HAP-1 (cell line): Measurements from ENCODE around the gene RFX4.

Source experiments
- DNase-seq, 2 experiments: peaks; one replicate each; pipeline ENCODE4 v3.0.0-alpha.2; 2016 to 2020; ENCODE audit warnings: low spot score in 2 of 2
- H3K27me3 ChIP-seq: fragments of 250-450 bp; sonication (Bioruptor Pico); 2 replicates; pipeline ENCODE4 v1.5.1; 2020; ENCODE audit warnings: low read depth, mild to moderate bottlenecking, moderate library complexity
- H3K36me3 ChIP-seq: fragments of 250-450 bp; sonication (Bioruptor Pico); replicated peaks from 2 replicates; pipeline ENCODE4 v1.5.1; 2020; ENCODE audit warnings: mild to moderate bottlenecking
- H3K4me1 ChIP-seq: fragments of 250-450 bp; sonication (Bioruptor Pico); 2 replicates; pipeline ENCODE4 v1.5.1; 2020; ENCODE audit warnings: mild to moderate bottlenecking
- H3K4me3 ChIP-seq: fragments of 250-450 bp; sonication (Bioruptor Pico); 2 replicates; pipeline ENCODE4 v1.5.1; 2020; ENCODE audit warnings: mild to moderate bottlenecking, moderate library complexity
- H3K9me3 ChIP-seq: fragments of 250-450 bp; sonication (Bioruptor Pico); 2 replicates; pipeline ENCODE4 v1.5.1; 2020; ENCODE audit warnings: mild to moderate bottlenecking, moderate library complexity
- in situ Hi-C: fragments of 300-500 bp; cut with MboI; formaldehyde crosslinking; loops from 3 replicates; pipeline ENCODE4 v1.14.3; 2020; ENCODE audit warnings: low sequenced_read_pairs, inconsistent platforms, mixed read lengths

Gene RFX4

DNA sequence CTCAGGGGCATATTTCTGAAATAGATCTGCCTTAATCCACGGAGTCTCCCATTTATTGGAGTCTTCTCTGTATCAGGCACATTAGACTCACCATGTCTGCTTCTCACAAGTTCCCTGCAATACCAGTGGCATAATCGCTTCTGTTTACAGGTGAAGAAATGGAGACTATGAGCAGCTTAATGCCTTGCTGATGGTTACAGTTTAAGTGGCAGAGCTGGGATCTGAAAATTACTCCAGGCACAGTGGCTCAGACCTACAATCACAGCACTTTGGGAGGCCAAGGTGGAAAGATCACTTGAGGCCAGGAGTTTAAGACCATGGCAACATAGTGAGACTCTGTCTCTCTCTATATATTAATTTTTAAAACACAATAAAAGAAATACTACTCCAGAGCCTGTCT is 184.4 kb downstream of the RFX4 start:
- in situ Hi-C loops = no loop called here
- no peaks in the 10 kb centered on the region for H3K27me3 ChIP-seq

DNA sequence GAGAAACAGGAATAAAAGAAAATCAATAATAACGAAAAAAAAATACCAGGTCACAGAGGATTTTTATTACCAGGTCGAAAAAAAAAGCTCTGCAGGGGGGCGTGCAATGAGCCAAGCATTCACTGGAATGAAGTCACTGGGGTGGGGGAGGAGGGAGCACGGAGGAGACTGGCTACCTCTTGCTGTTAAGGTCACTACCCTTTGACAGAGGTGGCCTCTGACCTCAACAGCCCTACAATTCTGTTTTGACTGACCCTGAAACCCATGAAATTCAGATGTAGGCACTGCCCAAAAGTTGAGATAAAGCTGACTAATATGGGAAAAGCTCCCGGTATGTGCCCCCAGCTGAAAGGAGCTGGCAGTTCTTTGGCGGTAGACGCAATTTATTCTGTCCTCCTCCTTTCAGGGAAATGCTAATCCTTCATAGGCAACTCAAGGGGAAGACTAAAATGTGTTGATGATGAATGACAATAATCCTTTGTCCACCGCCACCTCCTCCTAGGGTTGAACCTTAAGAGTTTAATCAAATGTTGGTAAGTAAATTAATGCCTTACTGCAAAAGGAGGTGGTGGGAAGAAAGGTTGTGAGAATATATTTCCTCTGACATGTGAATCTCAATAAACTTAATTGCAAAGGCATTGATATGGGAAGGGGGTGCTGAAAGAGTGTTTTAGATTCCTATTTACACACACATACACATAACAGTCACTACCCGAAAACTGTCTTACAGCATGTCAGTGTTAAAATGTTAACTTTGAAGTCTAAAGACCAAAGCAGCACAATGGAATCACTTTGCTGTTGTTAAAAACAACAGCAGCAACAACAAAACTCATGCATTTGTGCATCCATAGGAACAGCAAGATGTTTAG is 185.4 kb downstream of the RFX4 start:
- peaks cover 24% of the 10 kb centered on the region for H3K4me1 ChIP-seq
- no peak overlapping the region for H3K4me3 ChIP-seq
- H3K9me3 ChIP-seq = no peaks in the 10 kb centered on the region
- in situ Hi-C loops = no loop called here
- no peaks in the 10 kb centered on the region for H3K27me3 ChIP-seq
- H3K36me3 ChIP-seq = no peaks in the 10 kb centered on the region
- peak; percentile 62 to 91 for DNase-seq

More for the DNA sequence above, 184.4 kb downstream of the RFX4 start:
- peaks cover 24% of the 10 kb centered on the region for H3K4me1 ChIP-seq
- no peak for DNase-seq
- no peaks in the 10 kb centered on the region for H3K36me3 ChIP-seq
- H3K4me3 ChIP-seq = no peak overlapping the region
- no peaks in the 10 kb centered on the region for H3K9me3 ChIP-seq

DNA sequence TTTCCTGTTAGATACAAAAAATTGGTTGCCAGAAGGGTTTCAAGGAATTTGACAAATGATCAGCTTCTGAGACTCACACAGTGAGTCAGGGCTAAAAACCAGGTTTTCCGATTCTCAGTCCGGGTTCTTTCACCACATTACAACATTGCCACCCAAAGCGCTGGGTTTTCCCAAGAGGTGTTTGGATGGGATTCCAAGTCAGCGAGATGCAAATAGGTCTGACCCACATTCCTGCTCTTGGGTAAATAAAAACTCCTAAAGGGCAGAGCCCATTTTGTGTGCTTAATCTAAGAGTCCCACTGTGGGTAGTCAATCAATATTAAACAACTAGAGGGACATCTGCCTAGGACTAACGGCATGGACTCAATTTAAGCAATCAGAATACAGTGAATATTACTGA is 186.3 kb downstream of the RFX4 start:
- Histone ChIP-seq H3K27me3 (no peaks in the 10 kb centered on the region), H3K36me3 (no peaks in the 10 kb centered on the region), H3K4me1 (peaks cover 26% of the 10 kb centered on the region), H3K9me3 (no peaks in the 10 kb centered on the region), H3K4me3 (no peak overlapping the region)
- in situ Hi-C loops = no loop called here
- no peak for DNase-seq

DNA sequence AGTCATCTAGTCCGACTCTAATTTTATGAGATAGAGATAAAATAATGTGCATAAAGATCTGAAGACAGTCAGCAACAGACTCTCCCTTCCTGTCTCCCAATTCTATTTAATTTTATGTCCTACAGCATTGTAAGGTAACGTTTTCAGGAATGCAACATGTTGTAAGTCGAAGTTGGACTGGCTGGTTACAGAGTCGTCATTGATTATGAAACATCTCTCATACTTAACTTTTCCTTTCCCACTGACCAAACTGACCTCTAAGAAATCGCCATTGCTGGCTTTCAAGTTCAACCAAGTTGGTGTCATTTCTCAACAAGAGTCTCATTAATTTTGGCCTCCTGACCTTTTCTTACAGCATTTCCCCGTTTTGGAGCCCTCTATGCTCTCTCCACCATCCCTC is 186.7 kb downstream of the RFX4 start:
- in situ Hi-C loops = no loop called here
- H3K27me3 ChIP-seq = no peaks in the 10 kb centered on the region
- H3K4me1 ChIP-seq = peaks cover 26% of the 10 kb centered on the region

DNA sequence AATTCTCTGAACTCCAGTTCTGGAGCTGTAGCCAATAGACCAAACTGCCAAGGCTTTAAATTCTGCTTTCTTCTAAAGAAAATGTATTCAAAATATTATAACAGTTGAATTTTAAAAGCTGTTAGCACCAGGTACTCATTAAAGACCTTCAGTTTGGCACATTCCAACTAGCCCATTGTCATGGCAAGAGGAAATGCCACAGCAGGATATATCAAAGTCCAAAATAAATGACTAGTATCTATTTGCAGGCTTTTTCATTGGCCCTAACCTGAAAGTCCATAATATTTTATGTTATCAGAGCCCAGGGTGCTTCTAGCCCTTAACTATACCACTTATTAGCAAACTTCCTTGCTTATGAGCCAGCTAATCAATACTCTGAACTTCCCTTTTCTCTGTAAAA is 188.6 kb downstream of the RFX4 start:
- no peaks in the 10 kb centered on the region for H3K27me3 ChIP-seq
- in situ Hi-C loops = no loop called here
- DNase-seq = no peak
- H3K36me3 ChIP-seq = no peaks in the 10 kb centered on the region
- peaks cover 34% of the 10 kb centered on the region for H3K4me1 ChIP-seq
- H3K4me3 ChIP-seq = no peak overlapping the region
- no peaks in the 10 kb centered on the region for H3K9me3 ChIP-seq

More for the DNA sequence above, 186.7 kb downstream of the RFX4 start:
- Histone ChIP-seq H3K4me3 (no peak overlapping the region), H3K9me3 (no peaks in the 10 kb centered on the region), H3K36me3 (no peaks in the 10 kb centered on the region)
- DNase-seq = no peak

DNA sequence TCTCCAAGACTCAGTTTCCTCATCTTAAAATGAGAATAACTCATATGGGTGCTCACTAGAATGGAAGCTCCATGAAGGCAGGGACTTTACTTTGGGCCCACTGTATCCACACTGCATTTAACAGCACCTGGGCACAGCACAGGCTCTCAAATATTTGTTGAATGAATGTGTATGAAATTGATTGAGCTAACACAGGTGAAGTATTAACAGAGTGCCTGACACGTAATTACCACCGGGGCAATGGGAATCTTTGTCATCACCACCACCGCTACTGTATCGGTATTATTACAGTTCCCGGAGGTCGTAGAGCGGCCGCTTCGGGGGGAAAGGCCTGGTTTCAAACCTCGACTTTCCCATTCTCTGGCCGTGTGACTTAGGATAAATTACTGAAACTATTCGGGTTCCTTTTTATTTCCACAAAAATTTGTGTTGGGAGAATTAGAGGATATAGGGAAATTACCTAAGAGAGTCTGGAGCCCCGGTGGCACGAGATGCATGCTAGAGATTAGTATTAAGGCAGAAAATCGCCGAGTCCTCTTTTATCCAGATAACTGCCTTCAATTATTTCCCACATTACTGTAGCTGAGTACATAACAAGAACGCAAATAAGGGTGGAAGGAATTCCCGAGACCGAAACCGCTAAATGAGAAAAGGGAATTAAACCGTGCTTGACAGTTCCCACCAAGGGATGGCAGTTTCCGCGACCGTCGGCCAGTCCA is 190.6 kb downstream of the RFX4 start:
- Histone ChIP-seq H3K4me1 (peaks cover 19% of the 10 kb centered on the region), H3K36me3 (no peaks in the 10 kb centered on the region), H3K27me3 (no peaks in the 10 kb centered on the region), H3K4me3 (peak overlapping the region; percentile 72), H3K9me3 (no peaks in the 10 kb centered on the region)
- no peak for DNase-seq
- in situ Hi-C loops = no loop called here

DNA sequence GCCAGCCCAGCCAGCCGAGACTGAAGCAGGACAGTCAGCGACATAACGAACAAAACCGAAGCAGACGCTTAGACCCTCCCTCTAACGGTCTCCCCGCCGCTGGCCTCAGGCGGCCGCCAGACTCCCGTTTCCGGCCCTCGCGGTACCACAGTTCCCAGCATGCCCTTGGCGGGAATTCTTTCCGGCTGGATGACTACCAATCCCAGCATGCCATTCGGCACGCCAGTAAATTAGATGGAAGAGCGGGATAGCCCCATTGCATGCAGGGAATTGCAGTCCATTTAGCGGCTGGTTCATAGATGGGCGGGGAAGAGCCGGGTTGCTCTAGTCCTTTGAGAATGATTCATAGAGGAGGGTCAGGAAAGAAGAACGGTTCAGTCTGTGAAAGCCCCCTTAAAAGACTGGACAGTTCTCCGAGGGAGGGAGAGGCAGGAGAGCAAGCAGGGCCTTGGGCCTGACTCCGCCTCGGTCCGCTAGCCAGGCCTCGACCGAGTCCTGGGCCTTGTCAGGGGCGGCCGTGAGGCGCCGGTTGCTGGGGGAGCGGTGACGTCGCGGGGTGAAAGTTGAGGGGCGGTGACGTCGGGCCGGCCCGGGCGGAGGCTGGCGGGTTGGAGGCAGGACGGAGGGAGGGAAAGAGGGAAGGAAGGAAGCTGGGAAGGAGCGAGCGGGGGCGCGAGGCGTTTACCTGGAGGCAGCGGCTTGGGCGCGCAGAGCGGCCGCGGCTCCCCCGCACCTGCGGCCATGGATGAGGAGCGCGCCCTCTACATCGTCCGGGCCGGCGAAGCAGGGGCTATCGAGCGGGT is 191.4 kb downstream of the RFX4 start, which contains the start of gene RIC8B:
Gene RIC8B (plus strand): TSS at position 678 of the 803 bp plus-strand sequence. CDS start 64 bp downstream, at position 742.
- in situ Hi-C loops = no loop called here
- no peaks in the 10 kb centered on the region for H3K9me3 ChIP-seq
- no peaks in the 10 kb centered on the region for H3K27me3 ChIP-seq
- no peaks in the 10 kb centered on the region for H3K36me3 ChIP-seq
- H3K4me1 ChIP-seq = peaks cover 12% of the 10 kb centered on the region
- DNase-seq = peak; percentile 97 to 98
- peak within 1 kb of the TSS; percentile 72 for H3K4me3 ChIP-seq

DNA sequence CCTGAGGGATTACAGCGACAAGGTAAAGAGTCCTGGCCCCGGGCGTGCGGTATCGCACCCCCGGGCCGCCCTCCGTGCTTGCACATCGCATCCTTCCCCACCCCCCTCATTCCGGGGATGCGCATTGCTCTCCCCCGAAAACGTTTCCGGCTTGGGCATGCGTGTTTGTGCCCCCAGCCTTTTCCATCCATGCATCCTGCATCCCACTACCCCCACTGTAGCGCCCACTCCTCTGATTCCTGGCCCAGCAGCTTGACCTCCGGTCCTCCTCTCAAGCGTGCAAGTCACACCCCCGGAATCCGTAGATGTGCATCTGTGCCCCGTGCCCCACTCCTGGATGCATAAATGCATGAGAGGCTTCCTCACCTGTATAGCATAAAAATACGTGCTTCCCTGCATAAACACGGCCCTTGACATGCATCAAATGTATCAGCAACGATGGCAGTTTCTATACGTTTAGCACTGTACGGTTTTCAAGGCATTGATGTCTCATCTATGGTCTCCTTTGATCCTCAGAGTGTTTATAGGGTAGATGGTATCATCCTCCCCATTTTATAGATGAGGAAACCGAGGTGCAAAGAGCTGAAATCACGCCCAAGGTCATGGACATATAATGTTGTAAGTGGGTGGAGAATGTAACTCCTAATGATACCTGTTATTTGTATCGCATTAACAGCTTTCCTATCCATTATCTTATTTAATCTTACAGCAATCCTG is 192.2 kb downstream of the RFX4 start:
- DNase-seq = no peak
- Histone ChIP-seq H3K27me3 (no peaks in the 10 kb centered on the region), H3K9me3 (no peaks in the 10 kb centered on the region), H3K4me1 (peaks cover 11% of the 10 kb centered on the region), H3K36me3 (no peaks in the 10 kb centered on the region), H3K4me3 (peak overlapping the region; percentile 72)
- in situ Hi-C loops = no loop called here

DNA sequence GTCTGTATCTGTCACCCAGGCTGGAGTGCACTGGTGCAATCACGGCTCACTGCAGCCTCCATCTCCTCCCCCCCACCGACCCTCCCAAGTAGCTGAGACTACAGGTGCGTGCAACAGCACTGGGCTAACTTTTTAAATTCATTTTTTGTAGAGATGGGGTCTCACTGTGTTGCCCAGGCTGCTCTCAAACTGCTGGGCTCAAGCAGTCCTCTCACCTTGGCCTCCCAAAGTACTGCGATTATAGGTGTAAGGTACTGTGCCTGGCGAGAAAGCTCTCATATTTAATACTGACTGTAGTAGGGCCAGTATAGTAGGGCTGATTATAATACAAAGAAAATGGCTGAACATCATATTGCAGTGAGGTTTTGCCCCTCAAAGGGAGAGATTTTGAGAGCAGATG is 194.1 kb downstream of the RFX4 start:
- no peak for DNase-seq
- Histone ChIP-seq H3K4me3 (no peak overlapping the region), H3K9me3 (no peaks in the 10 kb centered on the region), H3K27me3 (no peaks in the 10 kb centered on the region), H3K36me3 (no peaks in the 10 kb centered on the region), H3K4me1 (peaks cover 21% of the 10 kb centered on the region)
- in situ Hi-C loops = no loop called here

DNA sequence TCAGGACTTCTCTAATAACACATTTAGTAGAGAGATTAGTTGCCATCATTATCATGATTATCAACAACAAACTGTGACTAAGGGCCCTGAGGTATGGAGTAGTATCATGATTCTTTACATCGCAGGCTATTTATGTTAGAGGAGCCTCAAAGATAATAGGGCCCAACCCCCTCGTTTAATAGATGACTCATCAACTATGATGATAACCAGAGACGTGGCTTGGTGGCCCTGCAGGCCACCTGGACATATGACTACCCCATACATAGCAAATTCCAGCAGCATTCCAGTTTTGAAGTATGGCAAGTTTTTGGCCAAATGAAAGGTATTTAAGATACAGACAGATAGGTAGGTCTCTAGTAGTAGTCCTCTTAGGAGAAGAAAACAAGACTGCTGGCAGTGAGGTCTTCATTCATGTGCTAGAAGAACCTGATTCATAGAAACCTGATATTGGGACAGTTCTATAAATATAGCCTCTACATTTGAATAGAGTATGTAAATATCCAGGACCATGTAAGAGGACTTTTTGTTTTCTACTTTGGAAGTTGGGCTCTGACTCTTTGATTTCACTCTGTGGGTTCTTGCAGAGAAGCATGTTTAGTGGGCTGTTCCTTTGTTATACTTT is 197.3 kb downstream of the RFX4 start:
- Histone ChIP-seq H3K27me3 (no peaks in the 10 kb centered on the region), H3K36me3 (peaks cover under 1% of the 10 kb centered on the region), H3K4me1 (peaks cover 18% of the 10 kb centered on the region), H3K4me3 (no peak overlapping the region), H3K9me3 (no peaks in the 10 kb centered on the region)
- DNase-seq = no peak
- in situ Hi-C loops = no loop called here

DNA sequence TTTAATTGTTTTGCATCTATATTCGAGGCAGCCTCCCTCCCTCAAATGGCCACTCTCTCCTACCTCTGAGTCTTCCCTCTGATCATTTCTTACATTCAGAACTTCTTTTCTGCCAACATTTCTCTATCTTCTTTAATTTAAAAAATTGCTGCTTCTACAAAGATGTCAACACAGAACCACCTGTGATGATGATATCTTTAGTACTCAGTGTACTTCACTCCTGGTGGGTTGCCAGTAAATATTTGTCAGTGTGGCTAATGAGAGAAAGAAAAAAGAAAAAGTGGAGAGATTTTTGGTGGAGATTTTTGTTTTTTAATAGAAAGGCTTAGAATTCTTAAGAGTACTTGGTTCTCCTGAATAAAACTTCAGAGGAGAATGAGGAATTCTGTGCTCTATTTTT is 199.8 kb downstream of the RFX4 start:
- in situ Hi-C loops = no loop called here
- Histone ChIP-seq H3K27me3 (no peaks in the 10 kb centered on the region), H3K36me3 (peaks cover 8% of the 10 kb centered on the region), H3K9me3 (no peaks in the 10 kb centered on the region), H3K4me1 (peaks cover 11% of the 10 kb centered on the region), H3K4me3 (no peak overlapping the region)
- DNase-seq = no peak

DNA sequence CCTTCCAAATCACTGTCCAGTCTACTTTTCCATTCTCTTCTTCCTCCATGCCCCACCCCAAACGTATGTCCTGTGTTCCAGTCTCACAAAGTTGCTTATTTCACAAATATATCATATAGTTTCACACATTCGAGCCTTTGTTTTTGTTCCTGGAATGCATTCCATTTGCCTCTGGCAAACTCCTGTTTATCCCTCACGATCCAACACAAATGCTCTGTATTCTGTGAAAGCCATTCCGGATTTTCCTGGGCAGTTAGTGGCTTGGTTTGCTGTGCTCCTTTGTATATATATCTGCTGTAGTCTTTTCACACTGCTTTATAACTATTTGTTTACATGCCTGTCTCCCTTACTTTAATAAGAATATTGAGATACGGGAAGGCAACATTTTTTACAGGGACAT is 200.7 kb downstream of the RFX4 start:
- in situ Hi-C loops = no loop called here
- Histone ChIP-seq H3K36me3 (peaks cover 8% of the 10 kb centered on the region), H3K4me1 (peaks cover 11% of the 10 kb centered on the region), H3K4me3 (no peak overlapping the region), H3K27me3 (no peaks in the 10 kb centered on the region), H3K9me3 (no peaks in the 10 kb centered on the region)
- DNase-seq = no peak

DNA sequence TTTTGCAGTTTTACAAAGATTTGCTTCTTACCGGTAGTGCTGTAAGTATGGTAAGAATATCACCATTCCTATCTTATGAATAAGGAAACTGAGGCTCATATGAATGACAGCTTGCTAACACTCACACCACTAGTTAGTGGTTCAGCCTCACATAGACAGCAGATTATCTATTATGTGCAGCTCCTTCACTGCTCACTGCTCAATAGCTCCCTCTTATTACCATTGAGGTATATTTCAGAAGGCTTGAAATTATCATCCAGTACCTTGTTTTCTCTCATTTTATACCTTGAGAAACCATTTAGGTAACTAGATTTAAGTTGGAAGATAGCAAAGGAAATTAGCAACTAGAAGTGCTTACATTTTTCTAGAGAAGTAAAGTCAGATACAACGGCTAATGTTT is 207.2 kb downstream of the RFX4 start:
- DNase-seq = no peak
- Histone ChIP-seq H3K9me3 (no peaks in the 10 kb centered on the region), H3K4me1 (no peaks in the 10 kb centered on the region), H3K4me3 (no peak overlapping the region), H3K36me3 (peaks cover 11% of the 10 kb centered on the region), H3K27me3 (no peaks in the 10 kb centered on the region)
- in situ Hi-C loops = no loop called here
